K562 (cell line): ENCODE measurements around the gene ISY1. TPM values are rescaled to one million over a fixed set of nuclear protein-coding genes. Genes with fewer than 3 reads are reported as not detected.

Experiments used
- BCLAF1 ChIP-seq, 2 experiments: fragments of 450-650 bp in 1 of 2; IDR thresholded peaks; 2 replicates each; pipeline ENCODE4 v1.6.1; 2011 to 2017; ENCODE audit warnings: low read depth in 2 of 2, antibody characterized with exemption in 1 of 2, borderline replicate concordance in 1 of 2, low read length in 1 of 2, mild to moderate bottlenecking in 1 of 2, mixed read lengths in 1 of 2; ENCODE audit not compliant: control insufficient read depth in 1 of 2
- CBFA2T3 ChIP-seq: fragments of 450-650 bp; IDR thresholded peaks from 2 replicates; pipeline ENCODE4 v1.6.1; 2017
- ILK ChIP-seq: fragments of 450-650 bp; IDR thresholded peaks from 2 replicates; pipeline ENCODE4 v1.6.1; 2016; ENCODE audit warnings: missing genetic modification characterization, low read depth, mild to moderate bottlenecking, missing compliant biosample characterization, moderate library complexity, borderline replicate concordance
- PHB2 ChIP-seq: fragments of 450-650 bp; IDR thresholded peaks from 2 replicates; pipeline ENCODE4 v1.6.1; 2017; ENCODE audit warnings: low read depth
- ZBTB33 ChIP-seq: sonication (generic); formaldehyde crosslinking; IDR thresholded peaks from 2 replicates; pipeline ENCODE4 v1.8.1; 2023; ENCODE audit warnings: mild to moderate bottlenecking, missing genetic modification reagents
- ZC3H11A ChIP-seq: IDR thresholded peaks from 2 replicates; pipeline ENCODE4 v1.6.1; 2012; ENCODE audit warnings: low read depth, low read length, improper control_type of control experiment
- polyA plus RNA-seq, 8 experiments: library from polyadenylated mRNA; depleted of rRNA in 4 of 8; stranded (reverse) in 5 of 8; unstranded in 3 of 8; fragments of >200 nt; fragmentation: Nextera tagmentation in 2 of 8; fragmentation: Illumina TruSeq in 1 of 8; extraction: Ambion mirVana in 2 of 8; extraction: Trizol in 1 of 8; gene quantifications; 2 replicates each; pipeline versions ENCODE4 v1.2.1 to v1.2.3, GENCODE V29; 2011 to 2014; ENCODE audit warnings: inconsistent platforms in 1 of 8, missing spikeins in 1 of 8
- total RNA-seq, 7 experiments: library from RNA; depleted of rRNA in 6 of 7; stranded (reverse); fragments of >200 nt in 6 of 7; fragmentation: Illumina TruSeq in 2 of 7; extraction: Trizol in 2 of 7; gene quantifications; 2 replicates each; pipeline versions ENCODE4 v1.2.1 to v1.2.3, GENCODE V29; 2011 to 2021; ENCODE audit warnings: low replicate concordance in 1 of 7
- TF ChIP-seq, protein P1 (sequence below): fragments of 450-650 bp; formaldehyde crosslinking; IDR thresholded peaks from 2 replicates; pipeline ENCODE4 v1.4.0; 2022; ENCODE audit warnings: missing genetic modification characterization

Gene ISY1
- total and polyA plus RNA-seq, 9 of the 15 experiments (the other 6 are each of a cell fraction or from before 2014, with no cell fraction given): 23.5 to 50.0 (median 32.9) TPM

- TF ChIP-seq, protein P1, sequence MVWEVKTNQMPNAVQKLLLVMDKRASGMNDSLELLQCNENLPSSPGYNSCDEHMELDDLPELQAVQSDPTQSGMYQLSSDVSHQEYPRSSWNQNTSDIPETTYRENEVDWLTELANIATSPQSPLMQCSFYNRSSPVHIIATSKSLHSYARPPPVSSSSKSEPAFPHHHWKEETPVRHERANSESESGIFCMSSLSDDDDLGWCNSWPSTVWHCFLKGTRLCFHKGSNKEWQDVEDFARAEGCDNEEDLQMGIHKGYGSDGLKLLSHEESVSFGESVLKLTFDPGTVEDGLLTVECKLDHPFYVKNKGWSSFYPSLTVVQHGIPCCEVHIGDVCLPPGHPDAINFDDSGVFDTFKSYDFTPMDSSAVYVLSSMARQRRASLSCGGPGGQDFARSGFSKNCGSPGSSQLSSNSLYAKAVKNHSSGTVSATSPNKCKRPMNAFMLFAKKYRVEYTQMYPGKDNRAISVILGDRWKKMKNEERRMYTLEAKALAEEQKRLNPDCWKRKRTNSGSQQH: no peak
- TF ChIP-seq ZBTB33 (CRISPR knock-in tag) (no peak), BCLAF1 (IDR thresholded peaks at IDR 0.05; ENCODE audit: borderline replicate concordance in 1 of 2, control insufficient read depth in 1 of 2, low read depth in 2 of 2, low read length in 1 of 2) (no peak), ILK (tag) (no peak), CBFA2T3 (no peak), ZC3H11A (no peak), PHB2 (no peak)
These were observed 22.9 kb upstream of the ISY1 start, which contains the start of gene CNBP (continued) for GRCh38 chr3:129183569-129184395.
